CD4-positive, alpha-beta memory T cell (primary cell): ENCODE measurements around the gene CSF2. TPM values are rescaled to one million over a fixed set of nuclear protein-coding genes. Genes with fewer than 3 reads are reported as not detected.
A peak's percentile ranks its signal among the peaks of the same experiment; 100 is the strongest.
"Not testable (repeated sequence)": the region's sequence is repeated elsewhere in the genome, so short reads cannot be mapped to it uniquely, and the experiment has no call there.

ENCODE experiments used
- CTCF ChIA-PET: fragments of 350-600 bp; sonication (Branson Sonifier 250); formaldehyde crosslinking; loops from one replicate; lab custom pipeline; 2021; ENCODE audit warnings: inconsistent platforms; ENCODE audit not compliant: partially characterized antibody; lab: Charles Lee
- POLR2A ChIA-PET: fragments of 350-600 bp; sonication (Branson Sonifier 250); formaldehyde crosslinking; loops from one replicate; lab custom pipeline; 2021; ENCODE audit not compliant: partially characterized antibody; lab: Charles Lee
- DNase-seq, 5 donors: peaks; one replicate each; pipeline versions ENCODE4 v3.0.0 to v3.0.0-alpha.2; 2020 to 2022; ENCODE audit warnings: mixed read lengths in 1 of 5
- H3K27ac ChIP-seq: one replicate; pipeline ENCODE4 v1.7.0; 2013; ENCODE audit warnings: low read depth, low read length
- H3K27me3 ChIP-seq: 2 replicates; pipeline ENCODE4 v1.7.0; 2013; ENCODE audit warnings: mild to moderate bottlenecking, low read length, moderate library complexity; ENCODE audit not compliant: insufficient read depth
- H3K36me3 ChIP-seq: 2 replicates; pipeline ENCODE4 v1.7.0; 2013; ENCODE audit warnings: mild to moderate bottlenecking, low read length, moderate library complexity; ENCODE audit not compliant: insufficient read depth
- H3K4me1 ChIP-seq: 2 replicates; pipeline ENCODE4 v1.7.0; 2013; ENCODE audit warnings: mild to moderate bottlenecking, low read length, moderate library complexity; ENCODE audit not compliant: insufficient read depth
- H3K4me3 ChIP-seq, 2 donors: one replicate each; pipeline ENCODE4 v1.7.0; 2013; ENCODE audit warnings: low read length in 2 of 2, mild to moderate bottlenecking in 1 of 2
- H3K9me3 ChIP-seq, 2 donors: one replicate each; pipeline ENCODE4 v1.7.0; 2013; ENCODE audit warnings: low read length in 2 of 2, control low read depth in 1 of 2; ENCODE audit not compliant: control insufficient read depth in 1 of 2
- H3K27ac Mint-ChIP-seq, 7 donors: one replicate each; pipeline ENCODE4 v1.8.0; 2020 to 2021; ENCODE audit warnings: mixed read lengths in 7 of 7, mild to moderate bottlenecking in 6 of 7, inconsistent platforms in 3 of 7, moderate library complexity in 3 of 7
- H3K27me3 Mint-ChIP-seq, 2 donors: one replicate each; pipeline ENCODE4 v1.8.0; 2020 to 2021; ENCODE audit warnings: mixed read lengths in 2 of 2
- H3K36me3 Mint-ChIP-seq, 2 donors: one replicate each; pipeline ENCODE4 v1.8.0; 2020 to 2021; ENCODE audit warnings: mixed read lengths in 2 of 2, inconsistent platforms in 1 of 2, mild to moderate bottlenecking in 1 of 2
- H3K4me1 Mint-ChIP-seq, 4 donors: one replicate each; pipeline ENCODE4 v1.8.0; 2020 to 2021; ENCODE audit warnings: mixed read lengths in 4 of 4, mild to moderate bottlenecking in 1 of 4
- H3K4me3 Mint-ChIP-seq, 8 donors: one replicate each; pipeline ENCODE4 v1.8.0; 2020 to 2021; ENCODE audit warnings: mixed read lengths in 8 of 8, mild to moderate bottlenecking in 7 of 8, moderate library complexity in 6 of 8, inconsistent platforms in 3 of 8
- H3K9me3 Mint-ChIP-seq, 8 donors: one replicate each; pipeline ENCODE4 v1.8.0; 2020 to 2021; ENCODE audit warnings: mixed read lengths in 8 of 8, mild to moderate bottlenecking in 5 of 8, inconsistent platforms in 3 of 8, moderate library complexity in 1 of 8
- intact Hi-C: fragments of 100-400 bp; cut with micrococcal nuclease; formaldehyde crosslinking; loops from one replicate; pipeline ENCODE4 v1.15.1; 2023
- polyA plus RNA-seq, 2 donors: library from polyadenylated mRNA; unstranded; fragments of 300-500 nt; fragmentation: Illumina TruSeq; gene quantifications; one replicate each; pipeline ENCODE4 v1.2.3, GENCODE V29; 2021
- total RNA-seq, 2 experiments: library from RNA; stranded (reverse); gene quantifications; one replicate each; pipeline ENCODE4 v1.2.3, GENCODE V29; 2021

Gene CSF2
- total and polyA plus RNA-seq, 4 experiments from 2014 or later, result 0.77 TPM; not detected in 3

DNA sequence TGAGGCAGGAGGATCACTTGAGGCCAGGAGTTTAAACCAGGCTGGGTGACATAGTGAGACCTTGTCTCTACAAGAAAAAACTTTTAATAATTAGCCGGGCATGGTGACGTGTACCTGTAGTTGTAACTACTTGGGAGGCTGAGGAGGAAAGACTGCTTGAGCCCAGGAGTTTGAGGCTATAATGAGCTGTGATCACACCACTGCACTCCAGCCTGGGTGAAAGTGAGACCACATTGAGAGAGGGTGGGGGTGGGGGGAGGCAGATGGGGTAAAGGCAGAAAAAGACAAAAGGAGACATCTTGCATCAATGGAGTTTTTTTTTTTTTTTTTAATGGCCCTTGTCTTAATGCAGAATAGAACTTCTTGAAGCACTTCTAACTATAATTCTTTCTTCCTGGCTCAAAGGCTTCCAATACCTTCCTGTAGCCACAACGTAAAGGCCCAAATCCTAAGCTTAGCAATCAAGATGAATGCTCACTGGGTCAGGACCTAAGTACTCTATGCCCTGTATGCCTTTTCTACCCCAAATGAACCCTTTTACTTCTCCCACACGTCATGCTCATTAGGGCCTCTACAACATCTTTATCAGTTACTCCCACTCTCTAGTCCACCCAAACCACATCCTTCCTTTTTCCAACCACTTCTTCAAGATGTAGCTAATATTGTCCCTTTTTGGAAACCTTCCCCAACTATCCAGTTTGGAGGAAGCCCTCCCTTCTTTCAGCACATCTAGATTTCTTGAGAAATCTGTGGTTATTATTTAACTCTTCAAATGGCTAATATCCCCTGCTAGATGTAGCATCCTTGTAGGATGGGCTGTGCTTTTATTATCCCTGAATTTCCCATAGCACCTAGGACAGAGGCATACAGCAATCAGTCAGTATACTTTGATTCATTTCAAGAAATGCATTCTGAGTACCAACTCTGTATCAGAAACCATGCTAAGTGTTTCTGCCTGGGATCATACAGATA lies 40.8 kb downstream of the CSF2 start:
- H3K4me1 ChIP-seq, result peaks cover 77% of the 10 kb centered on the region
- Mint-ChIP-seq H3K36me3 (no peaks in the 10 kb centered on the region), H3K9me3 (peaks cover 0 to 7% (median 4%) of the 10 kb centered on the region in 8 donors), H3K4me1 (peaks cover 50 to 71% (median 57%) of the 10 kb centered on the region in 4 donors), H3K27ac (peak overlapping the region in 4 of 7 donors; percentile 6 to 77 (median 70)), H3K27me3 (no peaks in the 10 kb centered on the region), H3K4me3 (peak overlapping the region in 5 of 8 donors; percentile 12 to 62 (median 37))
- H3K9me3 ChIP-seq, result no peaks in the 10 kb centered on the region
- intact Hi-C loops, result loop anchor here (5.0 kb wide), 1 partner anchor 32 kb away; no protein-coding TSS in a partner anchor
- no peak for DNase-seq
- ChIA-PET POLR2A (interaction anchor here (0.8 to 2.4 kb wide), 3 partner anchors 10 to 582 kb away, joined by 3 to 12 read pairs (median 3); no protein-coding TSS in a partner anchor), CTCF (interaction anchor here (0.9 to 3.0 kb wide), 7 partner anchors 10 to 51 kb away, joined by 3 to 11 read pairs (median 3); no protein-coding TSS in a partner anchor)
- no peak overlapping the region for H3K4me3 ChIP-seq
- no peaks in the 10 kb centered on the region for H3K27me3 ChIP-seq
- H3K36me3 ChIP-seq, result no peaks in the 10 kb centered on the region
- no peak overlapping the region for H3K27ac ChIP-seq

DNA sequence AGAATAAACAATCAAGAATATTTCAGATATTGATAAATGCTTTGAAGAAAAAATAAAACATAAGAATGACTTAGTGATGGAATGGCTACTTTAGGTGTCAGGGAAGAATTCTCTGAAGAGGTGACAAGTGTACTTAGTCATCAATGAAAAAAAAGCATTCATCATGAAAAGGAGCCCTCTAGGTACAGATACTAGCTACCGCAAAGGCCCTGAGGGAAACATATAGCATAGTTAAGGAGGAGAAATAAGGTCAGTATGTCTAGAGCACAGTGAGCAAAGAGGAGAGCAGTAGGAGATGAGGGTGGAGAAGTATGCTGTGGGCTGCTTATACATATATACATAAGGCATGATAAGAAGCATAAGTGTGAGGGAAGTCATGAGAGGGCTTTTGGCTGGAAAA lies 41.8 kb downstream of the CSF2 start:
- ChIA-PET POLR2A (interaction anchor here (1.0 to 2.4 kb wide), 2 partner anchors 11 to 13 kb away, joined by 3 to 12 read pairs; no protein-coding TSS in a partner anchor), CTCF (interaction anchor here (1.2 to 3.0 kb wide), 3 partner anchors 19 to 52 kb away, joined by 3 to 11 read pairs (median 10); no protein-coding TSS in a partner anchor)
- Mint-ChIP-seq H3K4me3 (peak overlapping the region in 4 of 8 donors; percentile 0 to 56 (median 12)), H3K27me3 (no peaks in the 10 kb centered on the region), H3K36me3 (no peaks in the 10 kb centered on the region), H3K4me1 (peaks cover 44 to 62% (median 50%) of the 10 kb centered on the region in 4 donors), H3K9me3 (peaks cover 0 to 9% (median 4%) of the 10 kb centered on the region in 8 donors), H3K27ac (peak overlapping the region in 3 of 7 donors; percentile 34 to 55 (median 52))
- no peaks in the 10 kb centered on the region for H3K9me3 ChIP-seq
- no peak overlapping the region for H3K27ac ChIP-seq
- no peak overlapping the region for H3K4me3 ChIP-seq
- intact Hi-C loops, result loop anchor here (5.0 kb wide), 1 partner anchor 33 kb away; no protein-coding TSS in a partner anchor
- H3K27me3 ChIP-seq, result no peaks in the 10 kb centered on the region
- H3K36me3 ChIP-seq, result no peaks in the 10 kb centered on the region
- no peak for DNase-seq
- peaks cover 68% of the 10 kb centered on the region for H3K4me1 ChIP-seq

DNA sequence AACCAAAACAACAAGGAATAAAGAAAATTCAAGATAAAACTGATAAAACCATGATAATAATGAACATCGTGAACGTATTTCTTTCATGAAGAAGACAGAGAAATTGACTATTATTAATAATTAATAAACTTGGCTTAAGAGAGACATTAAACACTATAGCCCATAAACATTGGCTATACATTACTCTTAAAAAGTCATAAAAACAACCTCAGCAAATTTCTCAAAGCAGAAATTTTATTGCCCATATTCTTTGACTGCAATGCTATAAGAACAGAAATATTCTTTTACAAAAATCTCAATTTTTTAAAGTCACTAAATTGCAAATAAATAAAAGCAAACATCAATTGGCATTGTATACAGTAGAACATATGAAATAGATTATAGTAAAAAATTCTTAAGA lies 42.5 kb downstream of the CSF2 start:
- Histone ChIP-seq H3K4me1 (peaks cover 61% of the 10 kb centered on the region), H3K27me3 (no peaks in the 10 kb centered on the region), H3K4me3 (no peak overlapping the region), H3K36me3 (no peaks in the 10 kb centered on the region), H3K9me3 (no peaks in the 10 kb centered on the region), H3K27ac (no peak overlapping the region)
- CTCF ChIA-PET, result interaction anchor here (0.7 to 2.2 kb wide), 5 partner anchors 12 to 64 kb away, joined by 3 to 9 read pairs (median 3); no protein-coding TSS in a partner anchor
- POLR2A ChIA-PET, result interaction anchor here (1.0 to 3.6 kb wide), 2 partner anchors 8 to 12 kb away, joined by 3 to 27 read pairs; no protein-coding TSS in a partner anchor
- DNase-seq, result no peak
- Mint-ChIP-seq H3K4me1 (peaks cover 39 to 55% (median 46%) of the 10 kb centered on the region in 4 donors), H3K36me3 (no peaks in the 10 kb centered on the region), H3K9me3 (peaks cover 0 to 11% (median 6%) of the 10 kb centered on the region in 8 donors), H3K27ac (peak overlapping the region in 4 of 7 donors; percentile 13 to 87 (median 34)), H3K27me3 (no peaks in the 10 kb centered on the region), H3K4me3 (peak overlapping the region in 2 of 8 donors; percentile 36 to 50)
- intact Hi-C loops, result loop anchor here (2.0 to 5.0 kb wide), 2 partner anchors 13 to 34 kb away; no protein-coding TSS in a partner anchor

DNA sequence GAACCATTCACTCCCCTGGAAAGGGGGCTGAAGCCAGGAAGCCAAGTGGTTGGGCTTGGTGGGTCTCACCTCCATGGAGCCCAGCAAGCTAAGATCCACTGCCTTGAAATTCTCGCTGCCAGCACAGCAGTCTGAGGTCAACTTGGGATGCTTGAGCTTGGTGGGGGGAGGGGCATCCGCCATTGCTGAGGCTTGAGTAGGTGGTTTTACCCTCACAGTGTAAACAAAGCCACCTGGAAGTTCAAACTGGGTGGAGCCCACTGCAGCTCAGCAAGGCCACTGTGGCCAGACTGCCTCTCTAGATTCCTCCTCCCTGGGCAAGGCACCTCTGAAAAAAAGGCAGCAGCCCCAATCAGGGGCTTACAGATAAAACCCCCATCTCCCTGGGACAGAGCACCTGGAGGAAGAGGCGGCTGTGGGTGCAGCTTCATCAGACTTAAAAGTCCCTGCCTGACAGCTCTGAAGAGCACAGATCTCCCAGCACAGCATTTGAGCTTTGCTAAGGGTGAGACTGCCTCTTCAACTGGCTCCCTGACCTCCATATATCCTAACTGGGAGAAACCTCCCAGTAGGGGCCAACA lies 43.4 kb downstream of the CSF2 start:
- Mint-ChIP-seq H3K9me3 (peaks cover 0 to 13% (median 7%) of the 10 kb centered on the region in 8 donors), H3K4me1 (peaks cover 31 to 46% (median 37%) of the 10 kb centered on the region in 4 donors), H3K4me3 (peak overlapping the region in 7 of 8 donors; percentile 27 to 63 (median 51)), H3K27ac (peak overlapping the region in 4 of 7 donors; percentile 27 to 83 (median 40))
- H3K36me3 ChIP-seq, H3K27ac ChIP-seq, H3K4me3 ChIP-seq, H3K9me3 ChIP-seq, H3K36me3 Mint-ChIP-seq, H3K27me3 ChIP-seq, H3K27me3 Mint-ChIP-seq: not testable (repeated sequence)
- peaks cover 53% of the 10 kb centered on the region for H3K4me1 ChIP-seq
- ChIA-PET CTCF (interaction anchor here (0.7 to 2.2 kb wide), 10 partner anchors 12 to 64 kb away, joined by 3 to 9 read pairs (median 4); no protein-coding TSS in a partner anchor), POLR2A (interaction anchor here (1.0 to 3.6 kb wide), 5 partner anchors 9 to 118 kb away, joined by 3 to 27 read pairs (median 3); no protein-coding TSS in a partner anchor)
- peak in 3 of 5 donors; percentile 34 to 37 (median 35) for DNase-seq
- intact Hi-C loops, result loop anchor here (2.0 to 5.0 kb wide), 2 partner anchors 14 to 35 kb away; no protein-coding TSS in a partner anchor

DNA sequence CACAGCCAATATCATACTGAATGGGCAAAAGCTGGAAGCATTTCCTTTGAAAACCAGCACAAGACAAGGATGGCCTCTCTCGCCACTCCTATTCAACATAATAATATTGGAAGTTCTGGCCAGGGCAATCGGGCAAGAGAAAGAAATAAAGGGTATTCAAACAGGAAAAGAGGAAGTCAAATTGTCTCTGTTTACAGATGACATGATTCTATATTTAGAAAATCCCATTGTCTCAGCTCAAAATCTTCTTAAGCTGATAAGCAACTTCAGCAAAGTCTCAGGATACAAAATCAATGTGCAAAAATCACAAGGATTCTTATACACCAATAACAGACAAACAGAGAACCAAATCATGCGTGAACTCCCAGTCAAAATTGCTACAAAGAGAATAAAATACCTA lies 47.1 kb downstream of the CSF2 start:
- DNase-seq, intact Hi-C loops, H3K36me3 Mint-ChIP-seq, H3K36me3 ChIP-seq, H3K4me3 Mint-ChIP-seq, H3K27ac Mint-ChIP-seq, H3K27ac ChIP-seq, H3K9me3 ChIP-seq, H3K9me3 Mint-ChIP-seq, H3K4me3 ChIP-seq, H3K27me3 ChIP-seq, H3K27me3 Mint-ChIP-seq: not testable (repeated sequence)
- POLR2A ChIA-PET, result interaction anchor here (1.2 kb wide), 1 partner anchor 18 kb away, joined by 3 read pairs; no protein-coding TSS in a partner anchor
- H3K4me1 ChIP-seq, result peaks cover 22% of the 10 kb centered on the region
- CTCF ChIA-PET, result interaction anchor here (0.6 to 1.4 kb wide), 2 partner anchors 13 to 597 kb away, joined by 3 to 4 read pairs; no protein-coding TSS in a partner anchor
- peaks cover 12 to 24% (median 15%) of the 10 kb centered on the region in 4 donors for H3K4me1 Mint-ChIP-seq

DNA sequence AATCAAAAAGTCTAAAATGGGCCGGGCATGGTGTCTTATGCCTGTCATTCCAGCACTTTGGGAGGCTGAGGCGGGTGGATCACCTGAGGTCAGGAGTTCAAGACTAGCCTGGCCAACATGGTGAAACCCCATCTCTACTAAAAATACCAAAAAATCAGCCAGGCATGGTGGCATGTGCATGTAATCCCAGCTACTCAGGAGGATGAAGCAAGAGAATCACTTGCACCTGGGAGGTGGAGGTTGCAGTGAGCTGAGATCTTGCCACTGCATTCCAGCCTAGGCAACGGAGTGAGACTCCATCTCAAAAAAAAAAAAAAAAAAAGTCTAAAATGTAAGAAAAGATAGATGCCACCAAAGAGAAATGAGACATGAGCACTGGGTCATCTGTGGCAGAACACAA lies 49.4 kb downstream of the CSF2 start:
- H3K36me3 ChIP-seq, H3K27ac Mint-ChIP-seq, intact Hi-C loops, POLR2A ChIA-PET, H3K4me3 ChIP-seq, CTCF ChIA-PET, H3K27ac ChIP-seq, H3K36me3 Mint-ChIP-seq, H3K9me3 ChIP-seq, DNase-seq, H3K4me1 ChIP-seq, H3K27me3 Mint-ChIP-seq, H3K4me3 Mint-ChIP-seq, H3K27me3 ChIP-seq: not testable (repeated sequence)
- Mint-ChIP-seq H3K9me3 (peaks cover 0 to 18% (median 9%) of the 10 kb centered on the region in 8 donors), H3K4me1 (peaks cover 5 to 21% (median 5%) of the 10 kb centered on the region in 4 donors)
